ENCODE data around the gene PRKCA.

The PRKCA gene

GRCh38 chr17:66525338-66525737, 222.9 kb downstream of the PRKCA start:
- no peak for DNase-seq

- no peak for DNase-seq
These were observed 224.4 kb downstream of the PRKCA start for GRCh38 chr17:66526827-66527226.

- DNase-seq: no peak
These were observed 224.9 kb downstream of the PRKCA start for GRCh38 chr17:66527335-66527734.

GRCh38 chr17:66531851-66532295, 229.5 kb downstream of the PRKCA start:
- peak; percentile 52 for DNase-seq

GRCh38 chr17:66533572-66533971, 231.2 kb downstream of the PRKCA start:
- no peak for DNase-seq

GRCh38 chr17:66533986-66534385, 231.6 kb downstream of the PRKCA start:
- DNase-seq: no peak

- DNase-seq: no peak
These were observed 233.2 kb downstream of the PRKCA start for GRCh38 chr17:66535611-66536010.

- DNase-seq: no peak
These were observed 235.1 kb downstream of the PRKCA start for GRCh38 chr17:66537502-66537901.

GRCh38 chr17:66538776-66539175, 236.4 kb downstream of the PRKCA start:
- DNase-seq: no peak

- peak; percentile 85 for DNase-seq
These were observed 237.8 kb downstream of the PRKCA start for GRCh38 chr17:66540131-66540781.

- DNase-seq: peak; percentile 92
These were observed 239.2 kb downstream of the PRKCA start for GRCh38 chr17:66541461-66542128.

GRCh38 chr17:66542129-66542966, 239.9 kb downstream of the PRKCA start:
- peak; percentile 76 for DNase-seq

- DNase-seq: peak; percentile 89
These were observed 240.6 kb downstream of the PRKCA start for GRCh38 chr17:66542967-66543520.

GRCh38 chr17:66543526-66543925, 241.1 kb downstream of the PRKCA start:
- DNase-seq: no peak

- no peak for DNase-seq
These were observed 243.5 kb downstream of the PRKCA start for GRCh38 chr17:66545918-66546317.

GRCh38 chr17:66547151-66547865, 244.9 kb downstream of the PRKCA start:
- DNase-seq: peak; percentile 28

- DNase-seq: peak; percentile 76
These were observed 245.7 kb downstream of the PRKCA start for GRCh38 chr17:66548158-66548557.

- DNase-seq: peak; percentile 50
These were observed 246.4 kb downstream of the PRKCA start for GRCh38 chr17:66548659-66549310.

GRCh38 chr17:66549311-66549704, 246.9 kb downstream of the PRKCA start:
- peak; percentile 91 for DNase-seq

GRCh38 chr17:66549731-66550207, 247.4 kb downstream of the PRKCA start:
- peak; percentile 96 for DNase-seq

GRCh38 chr17:66551839-66552238, 249.4 kb downstream of the PRKCA start:
- DNase-seq: no peak

- no peak for DNase-seq
These were observed 250.0 kb downstream of the PRKCA start for GRCh38 chr17:66552371-66552770.

Measured in EL (cell line).